Skeletal muscle satellite cell (primary cell): ENCODE results near the gene HNF4A.

Experiments
- H3K27me3 ChIP-seq: 2 replicates; pipeline ENCODE4 v1.7.0; 2013; ENCODE audit warnings: low read length; ENCODE audit not compliant: control insufficient read depth, insufficient read depth
- H3K36me3 ChIP-seq: 2 replicates; pipeline ENCODE4 v1.7.0; 2013; ENCODE audit warnings: mild to moderate bottlenecking, control low read depth, low read length; ENCODE audit not compliant: insufficient read depth
- H3K4me1 ChIP-seq: 2 replicates; pipeline ENCODE4 v1.7.0; 2013; ENCODE audit warnings: low read length; ENCODE audit not compliant: control insufficient read depth, insufficient read depth
- H3K4me2 ChIP-seq: 2 replicates; pipeline ENCODE4 v1.7.0; 2013; ENCODE audit warnings: mild to moderate bottlenecking, low read length
- H3K4me3 ChIP-seq: 2 replicates; pipeline ENCODE4 v1.7.0; 2013; ENCODE audit warnings: low read length
- H3K9ac ChIP-seq: 2 replicates; pipeline ENCODE4 v1.7.0; 2013; ENCODE audit warnings: mild to moderate bottlenecking, low read depth, low read length, moderate library complexity
- H3K9me3 ChIP-seq: replicated peaks from 2 replicates; pipeline ENCODE4 v1.7.0; 2013; ENCODE audit warnings: mild to moderate bottlenecking, control low read depth, low read length

HNF4A gene

DNA sequence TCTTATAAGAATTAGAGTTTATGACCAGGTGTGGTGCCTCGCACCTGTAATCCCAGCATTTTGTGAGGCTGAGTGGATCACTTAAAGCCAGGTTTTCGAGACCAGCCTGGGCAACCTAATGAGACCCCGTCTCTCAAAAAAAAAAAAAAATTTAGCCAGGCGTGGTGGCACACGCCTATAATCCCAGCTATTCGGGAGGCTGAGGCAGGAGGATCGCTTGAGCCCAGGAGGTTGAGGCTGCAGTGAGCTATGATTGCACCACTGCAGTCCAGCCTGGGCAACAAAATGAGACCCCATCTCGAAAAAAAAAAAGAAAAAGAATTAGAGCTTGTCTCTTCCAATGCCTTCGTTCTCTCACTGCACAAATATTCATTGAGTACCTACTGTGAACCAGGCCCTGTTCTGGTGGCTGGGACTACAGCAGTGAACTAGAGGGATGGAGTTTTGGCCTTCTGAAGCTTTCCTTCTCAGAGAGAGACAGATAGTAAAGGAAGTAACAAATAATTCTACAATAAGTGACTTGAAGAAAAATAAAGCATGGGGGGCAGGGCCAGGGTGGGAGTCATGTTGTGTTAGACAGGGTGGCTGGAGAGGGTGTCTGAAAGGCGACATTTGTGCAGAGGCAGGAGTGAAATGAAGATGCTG lies 56.4 kb downstream of the HNF4A start:
- no peak overlapping the region for H3K4me3 ChIP-seq
- H3K4me2 ChIP-seq = no peak overlapping the region
- no peak overlapping the region for H3K9ac ChIP-seq
- no peaks in the 10 kb centered on the region for H3K36me3 ChIP-seq
- no peaks in the 10 kb centered on the region for H3K9me3 ChIP-seq
- peaks cover 7% of the 10 kb centered on the region for H3K4me1 ChIP-seq
- H3K27me3 ChIP-seq = peaks cover 45% of the 10 kb centered on the region

DNA sequence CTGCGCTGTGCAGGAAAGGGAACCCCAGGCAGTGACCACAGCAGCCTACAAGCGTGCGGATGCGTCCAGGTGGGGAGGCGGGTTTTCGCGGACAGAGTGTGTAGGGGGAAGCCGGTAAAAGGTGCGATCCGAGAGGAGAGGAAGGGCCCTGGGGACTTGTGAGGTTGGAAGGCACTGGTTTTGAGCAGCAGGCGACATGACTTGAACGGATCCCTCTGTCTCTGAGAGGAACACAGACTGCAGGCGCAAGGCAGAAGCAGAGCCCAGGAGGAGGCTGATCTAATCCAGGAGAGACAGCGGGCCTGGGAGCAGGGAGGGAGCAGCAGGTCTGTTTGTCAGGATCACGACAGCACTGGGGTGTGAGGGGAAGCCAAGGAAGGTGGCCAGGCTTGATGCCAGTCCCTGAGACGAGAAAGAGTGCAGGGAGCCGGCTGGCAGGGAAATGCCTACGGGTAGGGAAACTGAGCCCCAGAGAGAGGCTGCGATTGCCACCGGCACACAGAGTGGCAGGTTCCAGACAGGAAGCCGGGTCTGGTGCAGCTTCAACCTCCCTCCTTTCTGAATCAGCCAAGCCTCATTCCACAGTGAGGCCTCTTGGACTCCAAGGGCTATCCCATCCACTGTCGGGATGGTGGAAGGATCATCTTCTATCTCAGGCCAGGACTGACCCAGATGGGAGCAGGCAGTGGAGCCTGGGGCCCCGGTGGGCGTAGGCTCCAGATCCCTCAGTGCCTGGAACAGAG lies 57.1 kb downstream of the HNF4A start:
- no peaks in the 10 kb centered on the region for H3K9me3 ChIP-seq
- peaks cover 7% of the 10 kb centered on the region for H3K4me1 ChIP-seq
- H3K4me3 ChIP-seq = no peak overlapping the region
- H3K36me3 ChIP-seq = no peaks in the 10 kb centered on the region
- H3K4me2 ChIP-seq = no peak overlapping the region
- no peak overlapping the region for H3K9ac ChIP-seq
- peaks cover 51% of the 10 kb centered on the region for H3K27me3 ChIP-seq

DNA sequence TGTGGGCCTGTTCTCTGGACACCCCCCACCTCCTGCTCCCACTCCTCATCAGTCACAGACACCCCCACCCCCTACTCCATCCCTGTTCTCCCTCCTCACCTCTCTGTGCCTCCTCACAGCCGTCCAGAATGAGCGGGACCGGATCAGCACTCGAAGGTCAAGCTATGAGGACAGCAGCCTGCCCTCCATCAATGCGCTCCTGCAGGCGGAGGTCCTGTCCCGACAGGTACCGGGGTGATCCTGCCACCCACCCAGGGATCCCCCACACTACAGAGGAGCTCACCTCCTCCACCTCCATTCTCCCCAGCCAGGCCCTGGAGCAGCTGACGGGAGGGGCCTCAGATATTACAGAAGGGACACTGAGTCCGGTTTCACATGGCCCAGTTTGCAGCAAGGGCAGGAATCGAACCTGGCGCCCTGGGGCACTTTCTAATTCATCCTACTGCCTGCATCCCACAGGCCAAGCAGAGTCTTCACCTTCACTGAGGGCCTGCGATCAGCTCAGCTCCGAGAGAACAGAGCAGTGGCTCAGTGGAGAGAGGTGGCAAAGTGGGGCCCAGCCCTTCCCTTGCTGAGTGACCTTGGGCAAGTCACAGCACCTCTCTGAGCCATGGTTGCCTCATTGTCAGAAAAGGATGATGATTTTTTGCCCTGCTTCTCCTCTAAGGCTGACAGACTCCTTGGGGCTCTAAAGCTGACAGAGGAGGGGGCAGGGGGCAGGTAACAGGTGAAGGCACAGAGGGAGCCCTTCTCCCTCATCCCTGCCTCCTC lies 58.3 kb downstream of the HNF4A start:
- no peaks in the 10 kb centered on the region for H3K9me3 ChIP-seq
- H3K27me3 ChIP-seq = peaks cover 51% of the 10 kb centered on the region
- H3K4me1 ChIP-seq = peaks cover 7% of the 10 kb centered on the region
- H3K36me3 ChIP-seq = no peaks in the 10 kb centered on the region
- no peak overlapping the region for H3K4me2 ChIP-seq
- H3K9ac ChIP-seq = no peak overlapping the region
- H3K4me3 ChIP-seq = no peak overlapping the region

DNA sequence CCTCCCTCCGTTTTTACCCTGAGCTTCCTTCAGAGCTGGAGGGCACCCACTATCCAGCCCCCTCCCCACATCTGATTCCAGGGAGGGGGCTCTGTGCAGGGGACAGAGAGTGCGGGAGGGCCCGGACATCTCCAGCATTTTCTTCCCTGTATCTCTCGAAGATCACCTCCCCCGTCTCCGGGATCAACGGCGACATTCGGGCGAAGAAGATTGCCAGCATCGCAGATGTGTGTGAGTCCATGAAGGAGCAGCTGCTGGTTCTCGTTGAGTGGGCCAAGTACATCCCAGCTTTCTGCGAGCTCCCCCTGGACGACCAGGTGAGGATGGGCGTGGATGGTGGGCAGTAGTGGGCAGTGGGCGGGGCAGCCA lies 58.8 kb downstream of the HNF4A start:
- Histone ChIP-seq H3K4me3 (no peak overlapping the region), H3K36me3 (no peaks in the 10 kb centered on the region), H3K4me2 (no peak overlapping the region), H3K9me3 (no peaks in the 10 kb centered on the region), H3K27me3 (peaks cover 51% of the 10 kb centered on the region), H3K9ac (no peak overlapping the region), H3K4me1 (peaks cover 3% of the 10 kb centered on the region)

DNA sequence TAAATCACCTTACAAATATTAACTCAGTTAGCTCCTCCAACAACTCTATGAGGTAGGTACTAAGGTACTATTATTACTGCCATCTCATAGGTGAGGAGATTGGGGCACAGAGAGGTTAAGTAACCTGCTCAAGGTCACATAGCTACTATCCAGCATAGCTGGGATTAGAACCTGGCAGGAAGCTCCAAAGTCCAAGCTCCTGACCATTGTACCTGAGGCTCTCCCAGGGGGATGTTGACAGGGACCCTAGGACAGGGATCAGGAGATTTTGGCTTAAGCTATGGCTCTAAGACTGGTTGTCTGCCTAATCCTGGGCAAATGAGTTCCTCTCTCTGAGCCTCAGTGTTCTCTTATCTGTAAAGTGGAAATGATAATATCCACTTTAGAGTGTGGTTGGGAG lies 59.3 kb downstream of the HNF4A start:
- H3K36me3 ChIP-seq = no peaks in the 10 kb centered on the region
- no peak overlapping the region for H3K9ac ChIP-seq
- H3K4me3 ChIP-seq = no peak overlapping the region
- peaks cover 51% of the 10 kb centered on the region for H3K27me3 ChIP-seq
- H3K4me2 ChIP-seq = no peak overlapping the region
- H3K9me3 ChIP-seq = no peaks in the 10 kb centered on the region
- no peaks in the 10 kb centered on the region for H3K4me1 ChIP-seq

DNA sequence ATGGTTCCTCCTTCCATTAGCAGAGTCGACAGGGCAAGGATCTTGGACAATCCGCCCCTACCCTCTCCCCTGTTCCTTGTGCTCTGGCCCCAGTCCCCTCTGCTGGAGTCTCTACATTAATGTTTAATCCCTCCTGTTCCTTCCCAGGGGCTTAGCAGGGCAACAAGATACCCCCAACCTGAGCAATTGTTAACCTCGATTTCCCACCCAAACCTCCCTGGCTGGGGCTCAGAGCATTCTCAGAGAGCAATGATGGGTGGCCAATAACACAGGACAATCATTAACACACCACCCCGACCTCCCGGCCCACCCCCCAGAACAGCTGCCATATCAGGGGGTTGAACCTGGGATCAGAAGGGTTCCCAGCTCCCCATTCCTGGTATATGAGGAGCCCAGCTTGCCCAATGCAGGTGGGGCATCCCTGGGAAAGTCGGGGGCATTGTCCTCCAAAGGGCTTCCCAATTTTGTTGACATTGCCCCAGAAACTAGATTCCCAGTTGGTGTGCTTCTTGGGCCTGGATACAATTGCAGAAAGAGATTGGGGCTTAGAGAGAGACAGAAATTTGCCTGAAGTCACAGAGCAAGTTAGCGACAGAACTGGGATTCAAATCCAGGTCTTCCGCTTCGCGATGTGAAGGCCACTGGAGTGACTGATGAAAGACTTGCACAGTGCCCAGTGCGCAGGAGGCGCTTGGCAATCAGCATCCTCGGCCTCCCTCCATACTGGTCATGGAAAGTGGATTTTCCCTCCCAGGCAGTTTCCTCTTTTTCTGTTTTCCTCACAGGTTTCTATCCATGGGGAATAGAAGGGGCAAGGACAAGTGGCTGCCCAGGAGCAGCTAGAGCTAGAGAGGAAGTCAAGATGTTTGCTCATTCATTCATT lies 60.6 kb downstream of the HNF4A start:
- H3K9me3 ChIP-seq = no peaks in the 10 kb centered on the region
- no peaks in the 10 kb centered on the region for H3K4me1 ChIP-seq
- H3K27me3 ChIP-seq = peaks cover 46% of the 10 kb centered on the region
- H3K36me3 ChIP-seq = no peaks in the 10 kb centered on the region
- no peak overlapping the region for H3K4me2 ChIP-seq
- no peak overlapping the region for H3K9ac ChIP-seq
- H3K4me3 ChIP-seq = no peak overlapping the region

DNA sequence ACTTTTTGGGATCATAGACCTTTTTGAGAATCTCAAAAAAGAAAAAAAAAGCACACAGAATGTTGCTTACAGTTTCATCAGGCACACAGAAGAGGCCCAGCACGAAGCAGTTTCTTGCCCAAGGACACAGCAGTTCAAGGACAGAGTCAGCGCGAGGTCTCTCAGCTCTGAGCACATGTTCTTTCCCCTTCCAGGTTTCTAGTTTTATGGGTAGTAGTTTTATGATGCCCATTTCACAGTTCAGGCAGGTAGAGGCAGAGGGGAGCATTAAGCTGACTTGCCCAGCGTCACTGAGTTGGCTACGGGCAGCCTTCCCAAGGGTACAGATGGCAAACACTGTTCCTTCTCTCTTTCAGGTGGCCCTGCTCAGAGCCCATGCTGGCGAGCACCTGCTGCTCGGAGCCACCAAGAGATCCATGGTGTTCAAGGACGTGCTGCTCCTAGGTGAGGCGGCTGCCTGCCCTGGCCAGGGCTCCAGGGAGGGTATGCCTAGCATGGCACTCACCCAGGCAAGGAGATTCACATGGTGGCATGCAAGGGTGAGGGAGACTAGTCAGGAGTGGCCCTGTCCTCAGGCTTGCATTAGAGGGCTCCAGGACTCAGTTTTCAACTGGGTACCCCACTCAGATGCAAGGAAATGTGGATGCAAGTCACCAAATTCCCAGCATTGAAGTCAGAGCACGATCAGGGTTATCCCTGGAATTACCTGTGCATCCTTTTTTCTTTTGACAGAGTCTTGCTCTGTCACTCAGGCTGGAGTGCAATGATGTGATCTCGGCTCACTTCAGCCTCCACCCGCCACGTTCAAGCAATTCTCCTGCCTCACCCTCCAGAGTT lies 62.8 kb downstream of the HNF4A start:
- Histone ChIP-seq H3K4me2 (no peak overlapping the region), H3K27me3 (peaks cover 32% of the 10 kb centered on the region), H3K9me3 (no peaks in the 10 kb centered on the region), H3K9ac (no peak overlapping the region), H3K4me3 (no peak overlapping the region), H3K36me3 (no peaks in the 10 kb centered on the region), H3K4me1 (peaks cover 10% of the 10 kb centered on the region)

DNA sequence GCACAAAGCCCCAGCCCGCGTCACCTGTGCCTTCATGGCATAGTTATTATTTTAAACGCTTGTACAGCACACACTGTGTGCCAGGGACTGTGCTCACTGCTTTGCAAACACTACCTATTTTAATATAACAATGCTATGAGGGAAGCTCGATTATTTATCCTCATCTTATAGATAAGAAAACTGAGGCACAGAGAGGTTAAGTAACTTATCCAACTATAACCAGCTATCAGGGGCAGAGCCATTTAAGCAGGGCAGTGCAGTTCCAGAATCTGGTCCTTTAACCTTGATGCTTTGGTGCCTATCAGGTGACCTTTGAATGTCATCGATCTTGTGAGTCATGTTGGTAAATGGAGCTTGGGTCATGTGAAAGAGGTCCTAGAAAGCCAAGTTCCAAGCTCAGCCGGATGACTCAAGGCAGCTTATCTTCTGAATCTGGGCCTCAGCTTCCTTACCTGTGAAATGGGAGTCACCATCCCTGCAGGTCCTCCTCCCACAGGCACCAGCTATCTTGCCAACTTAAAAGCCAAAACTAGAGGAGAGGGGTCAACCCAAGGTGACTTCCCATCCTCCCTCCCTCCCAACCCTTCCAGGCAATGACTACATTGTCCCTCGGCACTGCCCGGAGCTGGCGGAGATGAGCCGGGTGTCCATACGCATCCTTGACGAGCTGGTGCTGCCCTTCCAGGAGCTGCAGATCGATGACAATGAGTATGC lies 63.8 kb downstream of the HNF4A start:
- H3K4me2 ChIP-seq = no peak overlapping the region

DNA sequence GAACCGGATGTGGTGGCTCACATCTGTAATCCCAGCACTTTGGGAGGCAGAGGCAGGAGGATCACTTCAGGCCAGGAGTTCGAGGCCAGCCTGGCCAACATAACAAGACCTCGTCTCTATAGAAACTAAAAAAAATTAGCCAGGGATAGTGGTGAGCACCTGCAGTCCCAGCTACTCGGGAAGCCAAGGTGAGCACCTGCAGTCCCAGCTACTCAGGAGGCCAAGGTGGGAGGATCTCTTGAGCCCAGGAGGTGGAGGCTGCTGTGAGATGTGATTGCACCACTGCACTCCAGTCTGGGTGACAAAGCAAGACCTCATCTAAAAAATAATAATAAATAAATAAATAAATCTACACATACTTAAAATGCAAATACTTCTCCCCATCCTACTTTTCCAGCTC lies 65.0 kb downstream of the HNF4A start:
- Histone ChIP-seq H3K36me3 (no peaks in the 10 kb centered on the region), H3K4me3 (no peak overlapping the region), H3K4me1 (peaks cover 10% of the 10 kb centered on the region), H3K9ac (no peak overlapping the region), H3K4me2 (no peak overlapping the region), H3K27me3 (peaks cover 26% of the 10 kb centered on the region), H3K9me3 (no peaks in the 10 kb centered on the region)

More for the DNA sequence above, 63.8 kb downstream of the HNF4A start:
- Histone ChIP-seq H3K4me1 (peaks cover 10% of the 10 kb centered on the region), H3K9ac (no peak overlapping the region), H3K4me3 (no peak overlapping the region), H3K27me3 (peaks cover 27% of the 10 kb centered on the region), H3K9me3 (no peaks in the 10 kb centered on the region), H3K36me3 (no peaks in the 10 kb centered on the region)

DNA sequence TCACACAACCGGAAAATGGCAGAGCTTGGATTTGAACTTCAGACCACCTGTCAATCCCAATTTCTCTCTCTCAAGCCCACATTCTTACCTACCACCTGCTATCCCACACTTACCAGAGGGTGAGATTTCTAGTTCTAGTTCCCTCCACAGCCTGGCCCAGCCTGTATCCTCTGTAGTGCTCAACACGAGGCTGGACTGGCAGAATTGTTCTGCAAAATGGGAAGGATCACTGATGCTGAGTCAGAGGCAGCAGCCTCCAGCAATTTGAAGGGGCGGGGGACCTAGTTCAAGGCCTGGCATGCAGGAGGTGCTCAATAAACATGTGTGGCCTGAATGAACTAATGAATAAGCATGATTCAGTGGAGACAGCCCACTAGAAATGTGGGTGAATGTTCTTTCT lies 66.6 kb downstream of the HNF4A start:
- Histone ChIP-seq H3K4me2 (peak overlapping the region; percentile 3), H3K27me3 (peaks cover 16% of the 10 kb centered on the region), H3K9ac (no peak overlapping the region), H3K36me3 (no peaks in the 10 kb centered on the region), H3K4me1 (peaks cover 10% of the 10 kb centered on the region), H3K4me3 (no peak overlapping the region), H3K9me3 (no peaks in the 10 kb centered on the region)
